GM12864 (cell line): ENCODE measurements around the gene CTNNBL1.
A peak's percentile ranks its signal among the peaks of the same experiment; 100 is the strongest.

Experiments
- DNase-seq: peaks from one replicate; pipeline ENCODE4 v3.0.0-alpha.2; 2011; ENCODE audit warnings: low read depth
- H3K4me3 ChIP-seq: 2 replicates; pipeline ENCODE4 v1.5.1; 2011; ENCODE audit warnings: mild to moderate bottlenecking, low read depth, low read length, control low read depth
- TF ChIP-seq, protein P1 (sequence below): IDR thresholded peaks from 2 replicates; pipeline ENCODE4 v1.5.1; 2011; ENCODE audit warnings: low read depth, mild to moderate bottlenecking, moderate library complexity, low read length, control low read depth, inconsistent platforms; ENCODE audit errors: missing control alignments

The CTNNBL1 gene

DNA sequence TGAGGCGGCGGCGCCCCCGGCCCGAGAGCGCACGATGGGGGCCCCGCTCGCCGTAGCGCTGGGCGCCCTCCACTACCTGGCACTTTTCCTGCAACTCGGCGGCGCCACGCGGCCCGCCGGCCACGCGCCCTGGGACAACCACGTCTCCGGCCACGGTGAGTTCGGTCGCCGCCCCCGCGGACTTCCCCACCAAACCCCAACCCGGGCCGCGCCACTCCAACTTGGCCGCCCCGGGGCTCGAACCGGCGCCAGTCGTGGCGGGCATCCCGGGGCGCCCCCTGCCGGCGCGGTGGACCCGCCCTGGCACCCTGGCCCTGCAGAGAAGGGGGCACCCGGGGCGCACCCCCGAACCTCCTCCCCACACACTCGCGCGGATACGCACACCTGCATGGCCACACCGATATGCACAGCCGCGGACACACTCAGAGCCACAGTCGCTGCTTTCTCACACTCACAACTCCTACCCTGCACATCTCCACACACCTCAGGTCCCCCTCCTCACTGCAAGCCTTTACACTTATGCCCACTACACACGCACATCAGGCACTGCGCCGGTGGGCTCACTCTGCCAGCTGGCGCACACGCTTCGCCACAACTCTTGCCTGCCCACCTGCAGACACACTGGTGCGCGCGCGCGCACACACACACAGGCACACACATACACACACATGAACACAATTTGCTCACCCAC, 209.6 kb downstream of the CTNNBL1 start:
- peak overlapping the region; percentile 53 for H3K4me3 ChIP-seq
- TF ChIP-seq, protein P1, sequence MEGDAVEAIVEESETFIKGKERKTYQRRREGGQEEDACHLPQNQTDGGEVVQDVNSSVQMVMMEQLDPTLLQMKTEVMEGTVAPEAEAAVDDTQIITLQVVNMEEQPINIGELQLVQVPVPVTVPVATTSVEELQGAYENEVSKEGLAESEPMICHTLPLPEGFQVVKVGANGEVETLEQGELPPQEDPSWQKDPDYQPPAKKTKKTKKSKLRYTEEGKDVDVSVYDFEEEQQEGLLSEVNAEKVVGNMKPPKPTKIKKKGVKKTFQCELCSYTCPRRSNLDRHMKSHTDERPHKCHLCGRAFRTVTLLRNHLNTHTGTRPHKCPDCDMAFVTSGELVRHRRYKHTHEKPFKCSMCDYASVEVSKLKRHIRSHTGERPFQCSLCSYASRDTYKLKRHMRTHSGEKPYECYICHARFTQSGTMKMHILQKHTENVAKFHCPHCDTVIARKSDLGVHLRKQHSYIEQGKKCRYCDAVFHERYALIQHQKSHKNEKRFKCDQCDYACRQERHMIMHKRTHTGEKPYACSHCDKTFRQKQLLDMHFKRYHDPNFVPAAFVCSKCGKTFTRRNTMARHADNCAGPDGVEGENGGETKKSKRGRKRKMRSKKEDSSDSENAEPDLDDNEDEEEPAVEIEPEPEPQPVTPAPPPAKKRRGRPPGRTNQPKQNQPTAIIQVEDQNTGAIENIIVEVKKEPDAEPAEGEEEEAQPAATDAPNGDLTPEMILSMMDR, result peak; percentile 49
- DNase-seq, result no peak

- DNase-seq, result no peak
- no peak overlapping the region for H3K4me3 ChIP-seq
- TF ChIP-seq, protein P1, result no peak
Measured at GRCh38 chr20:37904008-37904642, 210.3 kb downstream of the CTNNBL1 start.

DNA sequence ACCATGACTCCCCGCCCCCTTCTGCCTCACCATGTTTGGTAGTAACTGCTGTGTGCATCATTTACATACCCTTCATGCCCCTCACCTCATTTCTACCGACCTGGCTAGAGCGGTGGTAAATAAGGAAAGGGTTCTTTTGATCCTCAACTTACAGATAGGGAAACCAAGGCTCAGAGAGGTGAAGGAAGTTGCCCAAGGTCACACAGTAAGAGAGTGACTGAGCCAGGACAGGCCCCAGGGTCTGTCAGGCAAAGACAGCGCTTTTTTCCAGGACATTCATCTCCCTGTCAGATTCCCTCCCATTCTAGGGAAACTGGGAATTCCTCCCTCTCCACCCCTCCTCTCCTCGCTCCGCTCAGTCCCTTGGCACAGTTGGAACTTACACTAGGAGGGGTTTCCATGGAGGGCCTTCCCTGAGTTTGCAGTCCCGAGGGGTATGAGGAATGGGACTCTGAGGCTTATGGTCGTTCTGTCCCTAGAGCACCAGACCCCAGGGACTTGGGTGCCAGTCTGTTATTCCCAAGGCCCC, 211.1 kb downstream of the CTNNBL1 start:
- DNase-seq, result no peak
- no peak overlapping the region for H3K4me3 ChIP-seq
- TF ChIP-seq, protein P1, result no peak

GRCh38 chr20:37905671-37906613, 212.1 kb downstream of the CTNNBL1 start:
- DNase-seq, result no peak
- TF ChIP-seq, protein P1, result no peak
- no peak overlapping the region for H3K4me3 ChIP-seq

- H3K4me3 ChIP-seq, result no peak overlapping the region
- TF ChIP-seq, protein P1, result no peak
- no peak for DNase-seq
Measured at GRCh38 chr20:37907330-37907676, 213.5 kb downstream of the CTNNBL1 start.

DNA sequence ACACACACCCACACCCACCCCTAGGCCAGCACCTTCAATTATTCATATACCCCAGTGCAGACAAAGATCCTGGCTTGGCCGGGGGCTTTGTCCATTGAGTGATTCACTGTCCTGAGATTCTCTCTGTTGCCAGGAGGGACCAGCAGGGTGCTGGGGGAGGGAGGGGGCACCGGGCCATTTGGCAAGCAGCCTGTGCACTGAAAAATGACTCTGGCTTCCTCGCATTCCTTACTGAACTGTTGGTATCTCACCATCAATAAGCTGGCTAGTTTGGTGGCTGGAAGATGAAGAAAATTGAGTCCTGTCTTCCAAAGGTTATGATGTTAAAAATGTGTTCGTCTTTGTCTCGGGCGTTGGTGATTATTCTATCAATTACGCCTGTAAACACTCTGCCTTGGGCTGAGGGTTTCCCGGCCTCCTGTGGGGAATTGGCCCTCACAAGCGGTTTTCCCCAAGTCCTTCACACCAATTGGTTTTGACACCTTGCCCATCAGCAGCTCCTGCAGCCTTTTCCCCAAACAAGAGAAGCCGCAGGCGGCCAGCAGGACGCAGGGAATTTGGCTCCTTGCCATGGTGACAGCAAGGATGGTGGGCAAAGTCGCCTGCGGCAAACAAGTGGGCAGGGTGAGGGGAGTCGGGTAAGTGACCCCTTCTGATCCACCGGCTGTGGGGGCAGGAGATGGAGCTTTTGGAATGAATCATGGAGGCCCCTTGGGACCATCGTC, 214.0 kb downstream of the CTNNBL1 start:
- no peak for DNase-seq
- no peak overlapping the region for H3K4me3 ChIP-seq
- TF ChIP-seq, protein P1, result no peak
